Mesenchymal stem cell (in vitro differentiated cells and primary cell): ENCODE measurements around the gene HLCS.

ENCODE experiments used
- DNase-seq: peaks from one replicate; pipeline ENCODE4 v3.0.0-alpha.2; 2013
- H2AFZ ChIP-seq: one replicate; pipeline ENCODE4 v1.6.1; 2013; ENCODE audit warnings: low read depth, mild to moderate bottlenecking, control low read depth, inconsistent platforms, low read length, moderate library complexity
- H2AK5ac ChIP-seq: 2 replicates; pipeline ENCODE4 v1.6.1; 2013; ENCODE audit warnings: low read length, moderate library complexity, mild to moderate bottlenecking, inconsistent platforms; ENCODE audit not compliant: severe bottlenecking
- H2BK120ac ChIP-seq: one replicate; pipeline ENCODE4 v1.6.1; 2013; ENCODE audit warnings: low read depth, mild to moderate bottlenecking, inconsistent platforms, low read length, moderate library complexity
- H2BK12ac ChIP-seq, 2 experiments: one replicate each; pipeline ENCODE4 v1.6.1; 2013; ENCODE audit warnings: inconsistent platforms in 2 of 2, low read length in 2 of 2, mild to moderate bottlenecking in 2 of 2, moderate library complexity in 2 of 2, control low read depth in 1 of 2
- H2BK15ac ChIP-seq: one replicate; pipeline ENCODE4 v1.6.1; 2013; ENCODE audit warnings: mild to moderate bottlenecking, low read depth, inconsistent platforms; ENCODE audit not compliant: poor library complexity, severe bottlenecking
- H2BK5ac ChIP-seq: 2 replicates; pipeline ENCODE4 v1.6.1; 2013; ENCODE audit warnings: low read depth, mild to moderate bottlenecking, low read length, control low read depth, inconsistent platforms; ENCODE audit not compliant: poor library complexity, severe bottlenecking
- H3K14ac ChIP-seq, 2 experiments: one replicate each; pipeline ENCODE4 v1.6.1; 2013; ENCODE audit warnings: inconsistent platforms in 2 of 2, low read length in 2 of 2, control low read depth in 1 of 2, mild to moderate bottlenecking in 1 of 2, moderate library complexity in 1 of 2
- H3K18ac ChIP-seq, 2 experiments: one replicate each; pipeline ENCODE4 v1.6.1; 2013; ENCODE audit warnings: inconsistent platforms in 2 of 2, low read length in 2 of 2, control low read depth in 1 of 2, low read depth in 1 of 2, mild to moderate bottlenecking in 1 of 2
- H3K23ac ChIP-seq, 2 experiments: one replicate each; pipeline ENCODE4 v1.6.1; 2013; ENCODE audit warnings: inconsistent platforms in 2 of 2, low read length in 2 of 2, mild to moderate bottlenecking in 2 of 2, moderate library complexity in 2 of 2, control low read depth in 1 of 2
- H3K27ac ChIP-seq: 2 replicates; pipeline ENCODE4 v1.5.1; 2013; ENCODE audit warnings: mild to moderate bottlenecking, moderate library complexity, low read length, control low read depth, inconsistent platforms; ENCODE audit not compliant: poor library complexity, severe bottlenecking
- H3K27me3 ChIP-seq, 2 experiments: 2 replicates each; pipeline versions ENCODE4 v1.6.1 to v1.7.0; 2013; ENCODE audit warnings: low read length in 2 of 2, mild to moderate bottlenecking in 2 of 2, moderate library complexity in 2 of 2, control low read depth in 1 of 2, inconsistent platforms in 1 of 2; ENCODE audit not compliant: control insufficient read depth in 1 of 2, insufficient read depth in 1 of 2
- H3K36me3 ChIP-seq, 2 experiments: 2 replicates each; pipeline versions ENCODE4 v1.6.1 to v1.7.0; 2013; ENCODE audit warnings: low read length in 2 of 2, control low read depth in 1 of 2, inconsistent platforms in 1 of 2, low read depth in 1 of 2, mild to moderate bottlenecking in 1 of 2; ENCODE audit not compliant: insufficient read depth in 2 of 2, control insufficient read depth in 1 of 2
- H3K4ac ChIP-seq, 2 experiments: one replicate each; pipeline ENCODE4 v1.6.1; 2013; ENCODE audit warnings: inconsistent platforms in 2 of 2, low read length in 2 of 2, mild to moderate bottlenecking in 2 of 2, moderate library complexity in 2 of 2, control low read depth in 1 of 2, low read depth in 1 of 2
- H3K4me1 ChIP-seq: 2 replicates; pipeline ENCODE4 v1.6.1; 2013; ENCODE audit warnings: low read depth, low read length, control low read depth; ENCODE audit not compliant: control insufficient read depth, insufficient read depth
- H3K4me2 ChIP-seq: 2 replicates; pipeline ENCODE4 v1.6.1; 2013; ENCODE audit warnings: low read length, mild to moderate bottlenecking, inconsistent platforms; ENCODE audit not compliant: poor library complexity, severe bottlenecking
- H3K4me3 ChIP-seq, 2 experiments: 2 replicates each; pipeline versions ENCODE4 v1.5.1 to v1.7.0; 2013; ENCODE audit warnings: low read length in 2 of 2, mild to moderate bottlenecking in 2 of 2, control low read depth in 1 of 2, low read depth in 1 of 2; ENCODE audit not compliant: insufficient read depth in 1 of 2
- H3K79me1 ChIP-seq: replicated peaks from 2 replicates; pipeline ENCODE4 v1.6.1; 2013; ENCODE audit warnings: mild to moderate bottlenecking, control low read depth, low read length, inconsistent platforms; ENCODE audit not compliant: poor library complexity, severe bottlenecking
- H3K9ac ChIP-seq: 2 replicates; pipeline ENCODE4 v1.7.0; 2013; ENCODE audit warnings: mild to moderate bottlenecking, low read length, moderate library complexity
- H3K9me3 ChIP-seq: 2 replicates; pipeline ENCODE4 v1.7.0; 2013; ENCODE audit warnings: mild to moderate bottlenecking, low read length; ENCODE audit not compliant: control insufficient read depth
- H4K8ac ChIP-seq: one replicate; pipeline ENCODE4 v1.6.1; 2013; ENCODE audit warnings: inconsistent platforms, mild to moderate bottlenecking, low read length, moderate library complexity
- H4K91ac ChIP-seq: one replicate; pipeline ENCODE4 v1.6.1; 2013; ENCODE audit warnings: mild to moderate bottlenecking, low read length, inconsistent platforms
- WGBS: methylation state at CpG from one replicate; pipeline ENCODE4 v1.1.7; 2013; ENCODE audit warnings: mixed read lengths; 5-methylcytosine and 5-hydroxymethylcytosine counted together

Gene HLCS

GRCh38 chr21:36849461-36850105 lies 116.9 kb downstream of the HLCS start:
- H3K27me3 ChIP-seq, result no peaks in the 10 kb centered on the region
- no peak overlapping the region for H4K91ac ChIP-seq
- no peak overlapping the region for H3K27ac ChIP-seq
- DNase-seq, result no peak
- no peak overlapping the region for H3K9ac ChIP-seq
- H3K79me1 ChIP-seq, result peaks cover 19% of the 10 kb centered on the region
- no peak overlapping the region for H3K14ac ChIP-seq
- no peaks in the 10 kb centered on the region for H3K36me3 ChIP-seq
- H2BK15ac ChIP-seq, result no peak overlapping the region
- 75% methylated on average over 6 of the region's 7 CpGs for WGBS
- peak overlapping the region; percentile 69 for H2AK5ac ChIP-seq
- no peak overlapping the region for H3K4ac ChIP-seq
- H2BK5ac ChIP-seq, result no peak overlapping the region
- H2AFZ ChIP-seq, result no peak overlapping the region
- peaks cover 9% of the 10 kb centered on the region for H3K4me1 ChIP-seq
- H3K4me2 ChIP-seq, result no peak overlapping the region
- peak overlapping the region in 1 of 2 experiments; percentile 54 for H2BK12ac ChIP-seq
- H3K18ac ChIP-seq, result peak overlapping the region in 1 of 2 experiments; percentile 32
- H4K8ac ChIP-seq, result no peak overlapping the region
- no peaks in the 10 kb centered on the region for H3K9me3 ChIP-seq
- H3K23ac ChIP-seq, result peak overlapping the region in 1 of 2 experiments; percentile 72
- H2BK120ac ChIP-seq, result no peak overlapping the region
- no peak overlapping the region for H3K4me3 ChIP-seq

- Histone ChIP-seq H3K9ac (no peak overlapping the region), H2BK15ac (no peak overlapping the region), H3K14ac (no peak overlapping the region), H2AK5ac (no peak overlapping the region), H3K9me3 (no peaks in the 10 kb centered on the region), H3K4me3 (no peak overlapping the region), H3K4me1 (peaks cover 9% of the 10 kb centered on the region), H3K36me3 (no peaks in the 10 kb centered on the region), H3K27me3 (no peaks in the 10 kb centered on the region), H2AFZ (no peak overlapping the region), H2BK5ac (no peak overlapping the region), H3K23ac (no peak overlapping the region), H4K8ac (no peak overlapping the region), H3K4ac (no peak overlapping the region), H2BK12ac (no peak overlapping the region), H2BK120ac (no peak overlapping the region), H3K27ac (no peak overlapping the region), H4K91ac (no peak overlapping the region), H3K18ac (no peak overlapping the region), H3K79me1 (peaks cover 21% of the 10 kb centered on the region), H3K4me2 (no peak overlapping the region)
- no peak for DNase-seq
- WGBS, result 100% methylated on average over 1 of the region's 3 CpGs
Measured at GRCh38 chr21:36848730-36849274, 117.7 kb downstream of the HLCS start.

GRCh38 chr21:36847189-36847588 lies 119.3 kb downstream of the HLCS start:
- H3K4ac ChIP-seq, result no peak overlapping the region
- H3K9me3 ChIP-seq, result no peaks in the 10 kb centered on the region
- no peak overlapping the region for H3K18ac ChIP-seq
- no peak overlapping the region for H3K4me3 ChIP-seq
- H2BK12ac ChIP-seq, result no peak overlapping the region
- no peak overlapping the region for H3K23ac ChIP-seq
- no peak overlapping the region for H2AFZ ChIP-seq
- H3K79me1 ChIP-seq, result peaks cover 22% of the 10 kb centered on the region
- H3K14ac ChIP-seq, result no peak overlapping the region
- 0% methylated on average over 2 of the region's 5 CpGs for WGBS
- peak overlapping the region; percentile 15 for H3K27ac ChIP-seq
- peak overlapping the region; percentile 75 for H3K9ac ChIP-seq
- H3K36me3 ChIP-seq, result no peaks in the 10 kb centered on the region
- no peak overlapping the region for H2BK15ac ChIP-seq
- no peak overlapping the region for H2BK120ac ChIP-seq
- H3K27me3 ChIP-seq, result no peaks in the 10 kb centered on the region
- no peak overlapping the region for H4K8ac ChIP-seq
- DNase-seq, result peak; percentile 84
- no peak overlapping the region for H2BK5ac ChIP-seq
- no peak overlapping the region for H4K91ac ChIP-seq
- no peak overlapping the region for H3K4me2 ChIP-seq
- peaks cover 4% of the 10 kb centered on the region for H3K4me1 ChIP-seq
- H2AK5ac ChIP-seq, result no peak overlapping the region

- Histone ChIP-seq H3K36me3 (no peaks in the 10 kb centered on the region), H2BK12ac (peak overlapping the region in 1 of 2 experiments; percentile 30), H3K79me1 (peaks cover 21% of the 10 kb centered on the region), H3K4me3 (no peak overlapping the region), H3K27me3 (no peaks in the 10 kb centered on the region), H3K4me1 (peaks cover 4% of the 10 kb centered on the region), H3K18ac (no peak overlapping the region), H2AFZ (no peak overlapping the region), H3K23ac (no peak overlapping the region), H4K8ac (no peak overlapping the region), H3K27ac (peak overlapping the region; percentile 31), H3K4ac (no peak overlapping the region), H3K9me3 (no peaks in the 10 kb centered on the region), H3K9ac (peak overlapping the region; percentile 75), H2BK5ac (peak overlapping the region; percentile 51), H3K14ac (no peak overlapping the region), H2BK120ac (no peak overlapping the region), H3K4me2 (no peak overlapping the region), H2BK15ac (no peak overlapping the region), H2AK5ac (peak overlapping the region; percentile 82), H4K91ac (no peak overlapping the region)
- 57% methylated on average over 4 of the region's 4 CpGs for WGBS
- DNase-seq, result peak; percentile 45
Measured at GRCh38 chr21:36846631-36847030, 119.8 kb downstream of the HLCS start.
